Ammon's horn (tissue), 1 donor: Measurements from ENCODE around the gene XPNPEP2.
A peak's percentile ranks its signal among the peaks of the same experiment; 100 is the strongest.

Source experiments
- DNase-seq: peaks from one replicate; pipeline ENCODE4 v3.0.0-alpha.2; 2016; ENCODE audit warnings: low spot score

Gene XPNPEP2

GRCh38 chrX:129754056-129755024, 15.6 kb downstream of the XPNPEP2 start:
- DNase-seq = no peak

GRCh38 chrX:129755779-129756650, 17.2 kb downstream of the XPNPEP2 start:
- DNase-seq = no peak

- DNase-seq = peak; percentile 72
Observed at GRCh38 chrX:129759576-129760061, 20.8 kb downstream of the XPNPEP2 start.

GRCh38 chrX:129760155-129760554, 21.4 kb downstream of the XPNPEP2 start:
- no peak for DNase-seq

GRCh38 chrX:129760981-129761380, 22.2 kb downstream of the XPNPEP2 start:
- DNase-seq = no peak

GRCh38 chrX:129761596-129761995, 22.8 kb downstream of the XPNPEP2 start:
- no peak for DNase-seq

GRCh38 chrX:129762448-129762847, 23.7 kb downstream of the XPNPEP2 start:
- DNase-seq = no peak

GRCh38 chrX:129763666-129764065, 24.9 kb downstream of the XPNPEP2 start:
- no peak for DNase-seq

- DNase-seq = no peak
Observed at GRCh38 chrX:129768186-129768585, 29.4 kb downstream of the XPNPEP2 start.

- no peak for DNase-seq
Observed at GRCh38 chrX:129768586-129769466, 30.0 kb downstream of the XPNPEP2 start.

GRCh38 chrX:129769467-129770154, 30.8 kb downstream of the XPNPEP2 start:
- no peak for DNase-seq

- DNase-seq = no peak
Observed at GRCh38 chrX:129771266-129771995, 32.7 kb downstream of the XPNPEP2 start.

GRCh38 chrX:129772796-129773431, 34.1 kb downstream of the XPNPEP2 start:
- DNase-seq = peak; percentile 55

GRCh38 chrX:129773649-129774458, 35.1 kb downstream of the XPNPEP2 start:
- DNase-seq = no peak

GRCh38 chrX:129777218-129778030, 38.6 kb downstream of the XPNPEP2 start:
- DNase-seq = peak; percentile 33

- no peak for DNase-seq
Observed at GRCh38 chrX:129779086-129779672, 40.4 kb downstream of the XPNPEP2 start.

GRCh38 chrX:129779747-129780146, 41.0 kb downstream of the XPNPEP2 start, which contains the start of gene SASH3:
SASH3 (plus strand) TSS chrX:129779949; CDS start chrX:129780098, 149 bp downstream.
- peak; percentile 48 for DNase-seq
